Activated T-helper 1 cell treated with anti-CD3 and anti-CD28 coated beads, Interleukin-12 subunit alpha, Interleukin-12 subunit beta, Interleukin-2, Interleukin-4 antibody, amounts not matched to agents 30 ng/mL and 10 ng/mL and 1 ng/mL, durations not matched to agents 14 hours and 24 hours and 36 hours (primary cell): ENCODE measurements around the gene EPB41L4B. TPM values are rescaled to one million over a fixed set of nuclear protein-coding genes. Genes with fewer than 3 reads are reported as not detected.

ENCODE experiments used
- DNase-seq: peaks from one replicate; pipeline ENCODE4 v3.0.0; 2021; ENCODE audit warnings: low spot score
- H3K27ac Mint-ChIP-seq: one replicate; pipeline ENCODE4 v1.8.0; 2021; ENCODE audit warnings: mild to moderate bottlenecking, mixed read lengths
- H3K27me3 Mint-ChIP-seq: one replicate; pipeline ENCODE4 v1.8.0; 2022; ENCODE audit warnings: mild to moderate bottlenecking, moderate library complexity, mixed read lengths; ENCODE audit not compliant: insufficient read depth
- H3K36me3 Mint-ChIP-seq: one replicate; pipeline ENCODE4 v1.8.0; 2021; ENCODE audit warnings: low read depth, mixed read lengths
- H3K4me1 Mint-ChIP-seq: one replicate; pipeline ENCODE4 v1.8.0; 2021; ENCODE audit warnings: low read depth, mixed read lengths
- H3K4me3 Mint-ChIP-seq: one replicate; pipeline ENCODE4 v1.8.0; 2021; ENCODE audit warnings: mild to moderate bottlenecking, moderate library complexity, mixed read lengths
- H3K9me3 Mint-ChIP-seq: one replicate; pipeline ENCODE4 v1.8.0; 2021; ENCODE audit warnings: mixed read lengths
- intact Hi-C: fragments of 100-400 bp; cut with micrococcal nuclease; formaldehyde crosslinking; loops from one replicate; pipeline ENCODE4 v1.15.1; 2024
- total RNA-seq: library from RNA; stranded (reverse); gene quantifications from 2 replicates; pipeline ENCODE4 v1.2.3, GENCODE V29; 2022

The EPB41L4B gene
- total RNA-seq, 1 donor from 2014 or later = 2.2 TPM

- Mint-ChIP-seq H3K9me3 (no peaks in the 10 kb centered on the region), H3K36me3 (no peaks in the 10 kb centered on the region), H3K4me1 (no peaks in the 10 kb centered on the region), H3K27ac (no peak overlapping the region), H3K4me3 (no peak overlapping the region), H3K27me3 (peaks cover 25% of the 10 kb centered on the region)
- DNase-seq = no peak
- intact Hi-C loops = no loop called here
Observed at GRCh38 chr9:109305801-109306200, 15.1 kb downstream of the EPB41L4B start.

DNA sequence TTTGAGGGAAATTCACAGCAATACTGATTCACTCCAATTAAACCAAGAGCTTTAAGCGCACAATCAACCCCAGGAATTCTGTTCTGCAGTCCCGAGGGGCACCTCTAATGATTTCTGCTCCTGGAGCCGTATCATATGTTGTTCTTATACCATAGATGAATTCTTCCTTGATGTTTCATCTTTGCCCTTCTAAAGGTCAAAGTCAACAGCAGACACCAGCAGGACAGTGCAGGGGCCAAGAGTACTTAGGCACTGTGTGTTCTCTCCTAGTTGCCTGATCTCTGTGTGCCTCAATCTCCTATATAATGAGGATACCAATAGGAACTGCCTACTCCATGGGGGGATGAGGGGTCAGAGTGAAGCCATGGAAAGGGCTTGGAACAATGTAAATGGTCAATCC is 16.5 kb downstream of the EPB41L4B start:
- Mint-ChIP-seq H3K27me3 (peaks cover 28% of the 10 kb centered on the region), H3K9me3 (no peaks in the 10 kb centered on the region), H3K36me3 (no peaks in the 10 kb centered on the region), H3K4me3 (no peak overlapping the region), H3K4me1 (no peaks in the 10 kb centered on the region), H3K27ac (no peak overlapping the region)
- DNase-seq = no peak
- intact Hi-C loops = no loop called here

GRCh38 chr9:109303900-109304299 is 17.0 kb downstream of the EPB41L4B start:
- no peaks in the 10 kb centered on the region for H3K36me3 Mint-ChIP-seq
- no peaks in the 10 kb centered on the region for H3K9me3 Mint-ChIP-seq
- intact Hi-C loops = no loop called here
- H3K4me3 Mint-ChIP-seq = no peak overlapping the region
- H3K27ac Mint-ChIP-seq = no peak overlapping the region
- no peak for DNase-seq
- no peaks in the 10 kb centered on the region for H3K4me1 Mint-ChIP-seq
- peaks cover 24% of the 10 kb centered on the region for H3K27me3 Mint-ChIP-seq

GRCh38 chr9:109302606-109303005 is 18.3 kb downstream of the EPB41L4B start:
- Mint-ChIP-seq H3K9me3 (no peaks in the 10 kb centered on the region), H3K4me3 (no peak overlapping the region), H3K4me1 (no peaks in the 10 kb centered on the region), H3K27me3 (peaks cover 18% of the 10 kb centered on the region), H3K36me3 (no peaks in the 10 kb centered on the region), H3K27ac (no peak overlapping the region)
- no peak for DNase-seq
- intact Hi-C loops = no loop called here

GRCh38 chr9:109301012-109301411 is 19.8 kb downstream of the EPB41L4B start:
- intact Hi-C loops = no loop called here

DNA sequence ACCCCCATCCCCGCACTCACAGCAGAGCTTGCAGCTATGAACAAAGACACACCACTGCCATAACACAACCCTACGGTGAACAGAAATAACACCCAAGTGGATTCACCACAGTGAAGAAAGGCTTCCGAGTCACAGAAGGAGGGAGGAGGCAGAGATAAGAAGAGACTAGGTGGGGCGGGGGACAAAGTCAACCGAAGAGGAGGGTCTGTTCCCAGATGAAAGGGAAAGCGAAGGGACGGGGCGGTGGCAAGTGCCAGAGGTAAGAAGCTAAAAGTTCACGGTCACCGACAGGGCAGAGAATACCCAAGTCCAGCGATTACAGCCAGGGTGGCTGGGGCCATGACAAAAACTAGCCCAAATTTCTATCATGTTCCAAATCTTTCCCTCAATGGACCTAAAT is 21.0 kb downstream of the EPB41L4B start:
- H3K4me3 Mint-ChIP-seq = no peak overlapping the region
- no peaks in the 10 kb centered on the region for H3K36me3 Mint-ChIP-seq
- peaks cover 17% of the 10 kb centered on the region for H3K27me3 Mint-ChIP-seq
- peaks cover 13% of the 10 kb centered on the region for H3K4me1 Mint-ChIP-seq
- DNase-seq = no peak
- no peak overlapping the region for H3K27ac Mint-ChIP-seq
- H3K9me3 Mint-ChIP-seq = no peaks in the 10 kb centered on the region
- intact Hi-C loops = loop anchor here (5.0 kb wide), 1 partner anchor 112 kb away; no protein-coding TSS in a partner anchor

More at GRCh38 chr9:109301012-109301411, 19.8 kb downstream of the EPB41L4B start:
- no peaks in the 10 kb centered on the region for H3K9me3 Mint-ChIP-seq
- no peak overlapping the region for H3K4me3 Mint-ChIP-seq
- H3K36me3 Mint-ChIP-seq = no peaks in the 10 kb centered on the region
- no peak overlapping the region for H3K27ac Mint-ChIP-seq
- peaks cover 2% of the 10 kb centered on the region for H3K4me1 Mint-ChIP-seq
- peaks cover 17% of the 10 kb centered on the region for H3K27me3 Mint-ChIP-seq
- no peak for DNase-seq

DNA sequence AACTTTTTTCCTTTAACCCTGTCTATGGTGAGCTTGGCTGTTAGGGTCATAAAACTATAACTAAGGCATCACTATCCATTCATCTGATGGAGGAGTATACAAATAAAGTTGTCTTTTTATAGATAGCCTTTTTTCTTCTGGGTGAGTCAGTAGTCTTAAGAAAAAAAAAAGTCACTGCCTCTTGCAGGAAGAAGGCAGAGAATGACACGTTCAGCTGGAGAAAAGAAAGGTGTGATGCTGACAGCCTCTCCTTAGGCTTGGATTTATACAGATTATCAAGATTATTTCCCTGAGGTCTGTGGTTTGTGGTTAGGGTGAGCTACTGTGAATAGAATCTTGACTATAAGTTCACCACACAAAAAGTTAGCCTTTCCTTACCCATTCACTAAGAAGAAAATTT is 23.0 kb downstream of the EPB41L4B start:
- Mint-ChIP-seq H3K4me1 (peaks cover 15% of the 10 kb centered on the region), H3K4me3 (no peak overlapping the region), H3K27ac (no peak overlapping the region), H3K9me3 (no peaks in the 10 kb centered on the region), H3K36me3 (no peaks in the 10 kb centered on the region), H3K27me3 (peaks cover 15% of the 10 kb centered on the region)
- intact Hi-C loops = loop anchor here (5.0 kb wide), 1 partner anchor 114 kb away; no protein-coding TSS in a partner anchor
- no peak for DNase-seq

- peaks cover 15% of the 10 kb centered on the region for H3K4me1 Mint-ChIP-seq
- no peak overlapping the region for H3K4me3 Mint-ChIP-seq
- peaks cover 6% of the 10 kb centered on the region for H3K27me3 Mint-ChIP-seq
- intact Hi-C loops = loop anchor here (5.0 kb wide), 1 partner anchor 117 kb away; no protein-coding TSS in a partner anchor
- no peaks in the 10 kb centered on the region for H3K9me3 Mint-ChIP-seq
- DNase-seq = no peak
- H3K36me3 Mint-ChIP-seq = no peaks in the 10 kb centered on the region
- H3K27ac Mint-ChIP-seq = no peak overlapping the region
Observed at GRCh38 chr9:109295221-109296130, 25.4 kb downstream of the EPB41L4B start.

GRCh38 chr9:109290385-109290784 is 30.5 kb downstream of the EPB41L4B start:
- Mint-ChIP-seq H3K36me3 (no peaks in the 10 kb centered on the region), H3K27ac (no peak overlapping the region), H3K27me3 (peaks cover 4% of the 10 kb centered on the region), H3K4me3 (no peak overlapping the region), H3K4me1 (peaks cover 7% of the 10 kb centered on the region), H3K9me3 (no peaks in the 10 kb centered on the region)
- intact Hi-C loops = no loop called here
- DNase-seq = no peak

DNA sequence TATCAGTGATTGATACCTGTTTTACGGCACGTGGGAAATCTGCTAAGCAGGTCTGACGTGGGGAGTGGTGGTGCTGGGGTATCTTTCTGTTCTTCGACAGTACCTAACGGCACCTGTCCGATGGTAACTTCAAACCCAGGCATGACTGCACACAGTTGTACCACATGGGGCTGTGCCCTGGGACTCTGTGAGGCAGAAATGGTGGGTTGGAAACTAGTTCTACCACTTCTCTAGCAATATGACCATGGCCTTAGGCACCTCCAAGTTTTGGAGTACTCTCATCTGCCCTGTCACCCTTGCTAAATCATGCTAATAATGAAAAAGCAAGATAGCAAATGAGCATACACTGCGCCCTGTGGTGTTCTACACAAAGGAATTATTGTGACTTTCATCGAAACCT is 30.9 kb downstream of the EPB41L4B start:
- Mint-ChIP-seq H3K36me3 (no peaks in the 10 kb centered on the region), H3K27me3 (peaks cover 4% of the 10 kb centered on the region), H3K27ac (no peak overlapping the region), H3K4me3 (no peak overlapping the region), H3K4me1 (peaks cover 2% of the 10 kb centered on the region), H3K9me3 (no peaks in the 10 kb centered on the region)
- intact Hi-C loops = no loop called here
- DNase-seq = no peak

DNA sequence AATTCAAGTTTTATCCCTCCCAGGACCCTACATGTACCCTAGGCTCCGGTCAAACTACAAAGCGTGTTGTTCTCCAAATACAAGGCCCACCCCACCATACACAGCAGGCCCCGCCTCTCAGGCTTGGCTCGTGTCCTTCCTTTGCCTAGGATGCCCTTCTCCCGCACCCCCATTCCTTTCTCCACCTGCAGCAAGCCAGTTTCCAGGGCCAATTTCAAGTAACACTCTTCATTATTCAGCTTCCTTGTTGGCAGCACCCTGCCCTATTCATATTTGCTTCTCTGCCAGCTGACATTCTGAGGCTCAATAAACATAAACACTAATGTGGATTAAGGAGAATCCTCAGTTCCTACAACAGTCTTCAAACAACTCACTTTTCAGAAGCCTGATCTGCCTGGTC is 31.7 kb downstream of the EPB41L4B start:
- no peaks in the 10 kb centered on the region for H3K4me1 Mint-ChIP-seq
- H3K36me3 Mint-ChIP-seq = no peaks in the 10 kb centered on the region
- H3K9me3 Mint-ChIP-seq = no peaks in the 10 kb centered on the region
- peaks cover 4% of the 10 kb centered on the region for H3K27me3 Mint-ChIP-seq
- no peak overlapping the region for H3K27ac Mint-ChIP-seq
- DNase-seq = no peak
- intact Hi-C loops = no loop called here
- H3K4me3 Mint-ChIP-seq = no peak overlapping the region

DNA sequence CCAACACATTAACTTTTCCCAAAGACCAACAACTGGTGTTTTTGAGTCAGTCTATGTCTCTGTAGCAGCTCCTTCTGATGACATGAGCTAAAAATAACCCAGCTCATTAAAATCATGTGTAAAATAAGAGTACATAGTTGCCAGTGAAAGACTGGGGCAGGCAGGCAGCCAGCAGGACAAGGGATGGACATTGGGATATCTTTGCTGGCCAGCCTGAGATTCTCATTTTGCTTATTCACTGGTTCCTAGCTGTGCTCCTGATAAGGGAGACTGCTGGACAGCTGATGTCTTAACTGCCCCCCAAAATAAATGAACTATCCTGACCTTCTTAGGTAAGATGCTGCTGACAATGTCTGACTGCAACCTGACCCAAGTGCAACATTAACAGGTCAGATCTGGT is 33.9 kb downstream of the EPB41L4B start:
- Mint-ChIP-seq H3K4me1 (no peaks in the 10 kb centered on the region), H3K27ac (no peak overlapping the region), H3K36me3 (no peaks in the 10 kb centered on the region), H3K9me3 (no peaks in the 10 kb centered on the region), H3K4me3 (no peak overlapping the region), H3K27me3 (peaks cover 10% of the 10 kb centered on the region)
- intact Hi-C loops = no loop called here
- DNase-seq = no peak

DNA sequence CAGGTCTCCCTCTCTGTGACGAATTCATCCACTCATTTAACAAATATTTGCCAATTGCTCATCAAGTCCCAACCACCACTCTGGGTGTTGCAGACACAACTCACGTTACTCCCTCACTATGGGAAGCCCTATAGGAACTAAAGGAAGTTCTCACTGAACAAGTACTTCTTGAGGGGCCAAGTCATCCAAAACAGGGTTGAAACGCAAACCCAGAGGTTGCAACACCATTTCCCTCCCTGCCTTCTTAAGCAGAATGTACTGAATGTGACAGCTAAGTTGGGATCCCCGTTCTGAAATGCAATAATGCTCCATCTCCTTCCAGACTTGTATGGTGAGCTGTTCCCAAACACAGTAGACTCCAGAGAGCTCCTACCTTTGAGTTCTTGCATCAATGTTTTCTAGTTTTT is 34.3 kb downstream of the EPB41L4B start:
- Mint-ChIP-seq H3K27ac (no peak overlapping the region), H3K27me3 (peaks cover 12% of the 10 kb centered on the region), H3K36me3 (no peaks in the 10 kb centered on the region), H3K4me3 (no peak overlapping the region), H3K4me1 (no peaks in the 10 kb centered on the region), H3K9me3 (no peaks in the 10 kb centered on the region)
- intact Hi-C loops = no loop called here
- DNase-seq = no peak
